GM13977 (cell line): ENCODE measurements around the gene MTFR1L.

Experiments used
- DNase-seq: peaks from one replicate; pipeline ENCODE4 v3.0.0; 2012; ENCODE audit warnings: low spot score
- in situ Hi-C: fragments of 300-500 bp; cut with MboI; formaldehyde crosslinking; loops from one replicate; pipeline ENCODE4 v1.12.0; 2022; ENCODE audit warnings: low sequenced_read_pairs, low pct_unique_long_range_greater_than_20kb, mixed read lengths, inconsistent platforms; ENCODE audit not compliant: unreplicated experiment
- TF ChIP-seq, protein P1 (sequence below): IDR thresholded peaks from 2 replicates; pipeline ENCODE4 v1.5.1; 2012; ENCODE audit warnings: mild to moderate bottlenecking, control low read depth; ENCODE audit not compliant: insufficient read depth; ENCODE audit errors: extremely low read depth, missing control alignments

Gene MTFR1L

DNA sequence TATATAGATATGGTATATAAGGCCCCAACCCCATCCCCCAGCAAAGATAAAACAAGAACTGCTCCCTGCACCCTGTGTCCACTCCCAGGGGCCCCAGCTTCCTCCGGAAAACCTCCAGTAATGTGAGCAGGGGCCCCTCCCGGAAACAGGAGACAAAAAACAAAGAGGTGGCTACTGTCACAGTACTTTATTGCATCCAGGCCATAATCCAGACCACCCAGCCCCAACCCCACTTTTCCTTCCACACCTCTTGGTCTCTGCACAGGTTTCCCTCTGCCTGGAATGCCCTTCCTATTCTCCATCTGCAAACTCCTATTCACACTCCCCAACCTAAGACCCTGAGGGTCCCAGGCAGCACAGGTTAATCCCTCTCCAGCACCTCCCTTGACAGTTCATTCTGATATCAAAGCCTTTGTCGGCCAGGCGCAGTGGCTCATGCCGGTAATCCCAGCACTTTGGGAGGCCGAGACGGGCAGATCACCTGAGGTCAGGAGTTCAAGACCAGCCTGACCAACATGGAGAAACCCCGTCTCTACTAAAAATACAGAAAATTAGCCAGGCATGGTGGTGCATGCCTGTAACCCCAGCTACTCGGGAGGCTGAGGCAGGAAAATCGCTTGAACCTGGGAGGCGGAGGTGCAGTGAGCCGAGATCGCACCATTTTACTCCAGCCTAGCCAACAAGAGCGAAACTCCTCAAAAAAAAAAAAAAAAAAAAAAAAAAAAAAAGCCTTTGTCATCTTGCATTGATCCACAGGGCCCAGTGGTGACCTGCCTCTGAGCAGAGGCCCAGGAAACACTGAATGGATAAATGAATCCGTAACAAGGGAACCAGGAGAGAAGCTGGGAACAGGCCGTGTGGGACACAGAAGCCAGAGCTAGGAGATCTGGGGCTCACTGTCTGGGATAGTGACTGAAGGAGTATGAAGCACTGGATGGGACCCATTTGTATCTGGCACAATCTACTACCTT is 41.8 kb downstream of the MTFR1L start:
- in situ Hi-C loops: no loop called here
- TF ChIP-seq, protein P1, sequence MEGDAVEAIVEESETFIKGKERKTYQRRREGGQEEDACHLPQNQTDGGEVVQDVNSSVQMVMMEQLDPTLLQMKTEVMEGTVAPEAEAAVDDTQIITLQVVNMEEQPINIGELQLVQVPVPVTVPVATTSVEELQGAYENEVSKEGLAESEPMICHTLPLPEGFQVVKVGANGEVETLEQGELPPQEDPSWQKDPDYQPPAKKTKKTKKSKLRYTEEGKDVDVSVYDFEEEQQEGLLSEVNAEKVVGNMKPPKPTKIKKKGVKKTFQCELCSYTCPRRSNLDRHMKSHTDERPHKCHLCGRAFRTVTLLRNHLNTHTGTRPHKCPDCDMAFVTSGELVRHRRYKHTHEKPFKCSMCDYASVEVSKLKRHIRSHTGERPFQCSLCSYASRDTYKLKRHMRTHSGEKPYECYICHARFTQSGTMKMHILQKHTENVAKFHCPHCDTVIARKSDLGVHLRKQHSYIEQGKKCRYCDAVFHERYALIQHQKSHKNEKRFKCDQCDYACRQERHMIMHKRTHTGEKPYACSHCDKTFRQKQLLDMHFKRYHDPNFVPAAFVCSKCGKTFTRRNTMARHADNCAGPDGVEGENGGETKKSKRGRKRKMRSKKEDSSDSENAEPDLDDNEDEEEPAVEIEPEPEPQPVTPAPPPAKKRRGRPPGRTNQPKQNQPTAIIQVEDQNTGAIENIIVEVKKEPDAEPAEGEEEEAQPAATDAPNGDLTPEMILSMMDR: no peak
- DNase-seq: no peak

GRCh38 chr1:25862785-25863485 is 43.2 kb downstream of the MTFR1L start:
- DNase-seq: no peak
- in situ Hi-C loops: no loop called here
- TF ChIP-seq, protein P1: no peak

- in situ Hi-C loops: no loop called here
- TF ChIP-seq, protein P1: no peak
- DNase-seq: no peak
These were observed 43.9 kb downstream of the MTFR1L start for GRCh38 chr1:25863486-25864262.

DNA sequence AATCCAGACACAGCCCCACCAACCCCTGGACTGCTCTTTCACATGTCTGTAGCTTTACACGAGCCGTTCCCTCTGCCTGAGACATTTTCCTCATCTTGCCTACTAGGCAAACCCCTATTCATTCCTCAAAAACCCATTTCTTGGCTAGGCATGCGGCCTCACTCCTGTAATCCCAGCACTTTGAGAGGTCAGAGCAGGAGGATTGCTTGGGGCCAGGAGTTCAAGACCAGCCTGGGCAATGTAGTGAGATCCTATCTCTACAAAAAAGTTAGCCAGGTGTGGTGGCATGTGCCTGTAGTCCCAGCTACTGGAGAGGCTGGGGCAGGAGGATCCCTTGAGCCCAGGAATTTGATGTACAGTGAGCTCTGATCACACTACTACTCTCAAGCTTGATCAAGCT is 44.7 kb downstream of the MTFR1L start:
- TF ChIP-seq, protein P1: no peak
- no peak for DNase-seq
- in situ Hi-C loops: no loop called here

DNA sequence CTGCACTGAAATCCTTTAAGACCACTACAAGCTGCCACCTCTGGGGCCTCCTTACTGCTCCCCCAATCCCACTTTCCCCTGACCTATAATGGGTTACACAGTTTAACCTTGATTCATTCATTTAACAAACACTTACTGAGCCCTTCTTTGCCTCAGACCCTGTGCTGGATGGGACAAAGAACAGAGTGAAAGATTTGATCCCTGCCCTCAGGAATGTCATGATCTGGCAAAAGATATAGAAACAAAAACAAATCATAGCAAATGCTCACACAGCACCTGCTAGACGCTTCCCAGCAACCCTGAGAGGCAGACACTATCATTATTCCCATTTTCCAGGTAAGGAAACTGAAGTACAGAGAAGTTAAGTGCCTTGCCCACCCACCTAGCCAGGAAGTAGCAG is 46.5 kb downstream of the MTFR1L start:
- in situ Hi-C loops: no loop called here
- no peak for DNase-seq
- TF ChIP-seq, protein P1: no peak

DNA sequence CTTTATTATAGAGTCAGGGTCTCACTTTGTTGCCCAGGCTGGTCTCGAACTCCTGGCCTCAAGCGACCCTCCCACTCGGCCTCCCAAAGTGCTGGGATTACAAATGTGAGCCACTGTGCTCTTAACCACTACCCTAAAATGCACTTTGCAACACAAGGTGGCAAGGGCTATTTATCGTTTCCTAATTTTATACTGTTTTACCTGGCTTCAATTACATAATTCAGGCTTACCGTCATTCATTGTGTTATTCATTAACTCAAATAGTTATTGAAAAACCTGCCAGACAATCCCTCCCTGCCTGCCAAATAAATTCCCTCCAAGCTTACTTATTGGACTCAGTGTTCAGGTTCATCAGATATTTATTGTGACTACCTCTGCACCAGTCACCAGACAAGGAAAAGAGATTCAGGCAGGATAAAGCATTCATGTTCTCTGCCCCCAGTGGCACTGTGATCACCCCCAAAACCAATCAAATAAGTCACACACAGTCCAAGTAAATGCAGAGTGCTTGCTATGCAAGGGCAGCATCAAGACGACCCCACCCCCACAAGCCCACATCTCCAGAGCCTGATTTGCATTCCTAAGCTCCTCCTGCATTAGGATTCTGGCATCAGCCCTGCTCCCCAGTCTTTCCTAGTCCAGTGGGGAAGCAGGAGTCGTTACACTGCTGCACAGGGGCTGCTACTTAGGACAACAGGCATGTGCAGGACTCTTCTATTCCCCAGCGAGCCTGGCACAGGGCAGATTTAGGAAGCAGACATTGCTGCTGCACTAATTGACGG is 47.6 kb downstream of the MTFR1L start:
- no peak for DNase-seq
- TF ChIP-seq, protein P1: no peak
- in situ Hi-C loops: no loop called here
